GM12892 (cell line): Measurements from ENCODE around the gene FNDC11.

ENCODE experiments used
- POLR2A ChIP-seq: IDR thresholded peaks from 2 replicates; pipeline ENCODE4 v1.6.1; 2011; ENCODE audit warnings: low read depth, low read length, control low read depth
- POLR2AphosphoS5 ChIP-seq: IDR thresholded peaks from 2 replicates; pipeline ENCODE4 v1.6.1; 2011; ENCODE audit warnings: low read depth, low read length, control low read depth

- TF ChIP-seq POLR2AphosphoS5: no peak
- TF ChIP-seq POLR2A: no peak
These were observed 4.9 kb upstream of the FNDC11 start for GRCh38 chr20:63549019-63549418.
